HG03097 (cell line): ENCODE results near the gene FAM234B.
"Not testable (repeated sequence)": the region's sequence is repeated elsewhere in the genome, so short reads cannot be mapped to it uniquely, and the experiment has no call there.

Source experiments
- ATAC-seq: cut with Tn5 transposase; IDR thresholded peaks from one replicate; pipeline ENCODE4 v1.9.1; 2021; ENCODE audit not compliant: unreplicated experiment, low FRiP score

FAM234B gene

DNA sequence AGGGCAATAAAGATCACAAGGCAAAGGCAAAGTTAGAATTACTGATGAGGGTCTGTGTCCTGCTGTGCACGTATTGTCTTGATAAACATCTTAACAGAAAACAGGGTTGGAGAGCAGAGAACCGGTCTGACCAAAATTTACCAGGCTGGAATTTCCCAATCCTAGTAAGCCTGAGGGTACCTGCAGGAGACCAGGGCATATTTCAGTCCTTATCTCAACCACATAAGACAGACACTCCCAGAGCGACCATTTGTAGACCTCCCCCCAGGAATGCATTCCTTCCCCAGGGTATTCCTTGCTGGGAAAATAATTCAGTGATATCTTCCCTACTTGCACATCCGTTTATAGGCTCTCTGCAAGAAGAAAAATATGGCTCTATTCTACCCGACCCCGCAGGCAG, 9.4 kb downstream of the FAM234B start:
- ATAC-seq = not testable (repeated sequence)

DNA sequence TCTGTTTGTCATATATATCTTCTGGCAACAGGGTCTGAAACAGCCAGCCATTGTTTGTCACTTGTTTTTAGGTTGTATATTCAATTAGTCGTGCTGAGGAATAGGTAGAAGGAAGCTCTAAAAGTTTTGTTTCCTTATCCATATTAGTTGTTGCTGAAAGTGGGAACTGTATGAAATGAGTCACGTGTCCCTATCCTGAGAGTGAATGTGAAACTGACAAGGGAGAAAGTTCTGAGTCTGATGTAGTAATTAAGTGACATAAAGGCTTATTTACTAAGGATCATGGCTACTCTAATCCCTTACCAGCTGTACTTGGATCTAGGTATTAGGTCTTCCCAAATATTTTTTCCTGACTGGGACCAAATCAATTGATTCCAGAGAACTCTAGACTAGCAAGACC, 16.4 kb downstream of the FAM234B start:
- ATAC-seq = no peak

DNA sequence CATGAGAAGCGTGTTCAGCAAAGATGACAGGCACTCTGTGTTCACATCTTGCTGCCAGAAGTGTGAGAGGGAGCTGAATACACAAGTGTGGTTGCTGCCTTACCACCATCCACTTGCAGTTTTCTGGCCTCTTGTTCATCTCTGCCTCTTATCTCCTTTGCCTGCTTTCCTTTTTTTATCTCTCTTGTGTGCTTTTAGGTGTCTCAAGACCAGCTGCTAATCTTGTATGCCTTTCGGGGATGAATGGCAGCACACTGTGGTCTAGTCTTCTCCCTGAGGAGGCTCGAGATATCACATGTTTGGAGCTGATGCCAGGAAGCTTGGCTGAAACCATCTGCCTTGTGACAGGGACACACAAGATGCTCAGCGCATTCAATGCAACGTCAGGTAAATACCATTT, 17.2 kb downstream of the FAM234B start:
- ATAC-seq = no peak

- no peak for ATAC-seq
Measured at GRCh38 chr12:13062669-13063068, 18.5 kb downstream of the FAM234B start.

DNA sequence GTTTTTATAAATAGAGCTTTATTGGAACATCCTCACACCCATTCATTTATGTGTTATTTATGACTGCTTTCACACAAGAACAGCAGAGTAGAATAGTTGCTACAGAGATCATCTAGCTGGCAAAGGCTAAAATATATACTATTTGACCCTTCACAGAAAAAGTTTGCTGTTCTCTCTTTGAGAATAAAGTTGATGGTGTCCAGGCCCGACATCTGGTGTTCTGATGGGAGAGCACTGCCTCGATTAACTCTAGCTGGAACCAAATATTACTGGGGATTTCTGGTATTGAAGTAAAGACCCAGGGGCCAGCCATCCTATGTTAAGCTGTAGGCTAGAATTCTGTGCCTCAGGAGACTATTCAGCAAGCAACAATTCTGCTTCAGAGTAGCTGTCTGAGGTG, 21.8 kb downstream of the FAM234B start:
- no peak for ATAC-seq

DNA sequence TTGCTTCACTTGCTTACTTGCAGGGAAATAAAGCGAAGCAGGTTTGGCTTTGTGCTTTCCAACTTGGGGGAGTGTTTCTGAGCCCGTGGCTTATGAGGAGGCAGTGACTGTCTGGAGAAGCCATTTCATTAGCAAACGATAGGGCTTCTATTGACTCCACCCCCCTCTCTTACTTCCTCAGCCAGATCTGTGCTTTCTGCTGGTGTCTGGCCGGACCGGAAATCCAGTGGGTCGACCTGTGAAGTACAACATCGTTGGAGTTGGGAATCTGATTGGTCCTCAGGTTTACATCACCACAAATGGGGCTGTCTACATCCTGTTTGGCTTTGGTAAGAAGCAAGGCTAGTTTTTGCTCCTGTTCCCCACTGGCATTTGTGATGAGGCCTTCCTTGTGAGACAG, 22.3 kb downstream of the FAM234B start:
- ATAC-seq = no peak

DNA sequence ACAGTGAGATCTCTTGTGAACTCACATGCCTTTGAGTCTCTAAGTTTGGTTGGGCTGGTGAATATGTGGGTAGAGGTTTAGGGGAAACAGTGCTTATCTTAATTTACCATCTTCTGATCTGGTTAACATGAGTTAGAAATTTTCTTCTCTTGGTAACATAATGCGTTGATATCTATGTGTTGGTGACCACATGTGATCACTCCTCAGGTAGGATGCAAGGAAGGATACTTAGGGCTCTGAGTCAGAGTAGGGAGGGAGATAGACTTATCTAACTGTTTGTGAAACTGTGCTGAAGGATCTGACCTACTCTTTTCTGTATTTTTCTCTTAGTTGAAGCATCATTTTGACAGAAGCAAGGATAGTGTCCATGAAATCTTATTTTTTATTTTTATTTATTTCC, 23.1 kb downstream of the FAM234B start:
- ATAC-seq = no peak

DNA sequence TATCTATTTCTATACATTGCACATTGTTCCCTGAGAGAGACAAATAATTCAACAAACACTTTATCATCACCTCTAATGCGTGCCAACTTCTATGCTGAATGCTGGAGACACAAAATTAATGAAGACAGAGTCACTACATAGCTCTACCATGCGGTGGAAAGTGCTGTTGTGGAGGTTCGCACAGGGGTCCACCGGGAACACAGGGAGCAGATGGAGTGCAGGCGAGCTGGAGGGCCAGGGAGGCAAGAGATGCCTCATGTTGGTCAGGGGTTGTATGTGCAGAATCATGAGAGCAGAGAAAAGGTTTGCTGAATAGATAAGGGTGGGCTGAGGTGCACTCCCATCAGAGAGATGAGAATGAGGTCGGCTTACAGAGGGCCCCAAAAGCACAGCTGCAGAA, 25.2 kb downstream of the FAM234B start:
- no peak for ATAC-seq

DNA sequence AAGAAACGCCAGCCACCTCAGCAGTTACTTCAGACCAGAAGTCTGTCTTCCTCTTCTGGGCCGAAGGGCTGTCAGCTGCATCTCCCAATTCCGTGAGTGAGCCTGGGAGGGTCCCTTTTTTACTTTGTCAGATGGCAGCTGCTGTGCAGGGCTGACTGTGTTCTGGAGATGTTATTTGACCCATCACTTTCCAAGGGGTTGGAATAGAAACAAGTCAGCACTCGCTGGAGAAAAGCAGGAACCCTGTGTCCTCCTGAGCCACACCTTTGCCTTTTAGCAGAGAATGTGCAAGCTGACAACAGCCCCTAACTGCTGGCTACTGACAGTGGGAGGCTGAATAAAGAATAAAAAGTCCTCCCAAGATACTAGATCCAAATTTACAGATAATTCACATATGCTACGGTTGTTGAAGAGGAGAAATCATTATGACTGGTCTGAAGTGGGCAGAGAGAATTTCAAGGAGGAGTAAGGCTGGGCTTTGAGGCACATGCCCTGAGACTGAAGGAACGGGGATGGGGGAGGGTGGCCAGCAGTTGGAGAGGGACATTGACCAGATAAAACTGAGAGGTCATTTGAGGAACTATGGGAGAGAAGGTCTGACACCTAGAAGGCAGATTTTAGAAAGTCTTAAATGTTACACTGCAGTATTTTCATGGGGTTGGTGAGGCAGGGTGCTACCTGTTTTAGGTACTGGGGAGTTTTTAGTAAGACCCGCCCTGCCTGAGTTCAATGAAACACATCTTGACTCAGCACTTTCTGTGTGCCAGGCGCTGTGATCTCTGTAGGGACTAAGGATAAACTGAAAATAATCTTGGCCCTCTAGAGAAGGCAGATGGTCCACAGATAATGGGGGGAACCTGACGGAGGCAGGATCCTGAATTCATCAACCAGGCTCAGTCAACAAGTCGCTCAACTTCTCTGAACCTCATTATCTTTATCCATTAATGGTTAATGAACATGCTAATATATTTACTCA, 27.4 kb downstream of the FAM234B start:
- no peak for ATAC-seq

DNA sequence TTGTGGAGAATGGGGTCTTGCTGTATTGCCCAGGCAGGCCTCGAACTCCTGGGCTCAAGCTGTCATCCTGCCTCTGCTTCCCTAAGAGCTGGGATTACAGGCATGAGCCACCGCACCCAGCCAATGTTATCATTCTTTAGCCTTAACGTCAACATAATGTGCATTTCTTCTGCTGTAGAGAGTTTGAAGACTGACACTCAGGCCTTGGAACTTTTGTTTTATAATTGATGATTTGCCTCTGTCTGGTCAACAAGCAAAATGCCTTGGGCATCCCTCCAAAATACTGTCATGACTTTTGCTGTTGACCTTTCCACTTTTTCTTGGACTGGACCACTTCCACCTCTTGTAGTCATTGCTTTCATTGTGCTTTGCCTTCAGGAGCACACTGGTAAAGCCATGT, 29.0 kb downstream of the FAM234B start:
- ATAC-seq = no peak

DNA sequence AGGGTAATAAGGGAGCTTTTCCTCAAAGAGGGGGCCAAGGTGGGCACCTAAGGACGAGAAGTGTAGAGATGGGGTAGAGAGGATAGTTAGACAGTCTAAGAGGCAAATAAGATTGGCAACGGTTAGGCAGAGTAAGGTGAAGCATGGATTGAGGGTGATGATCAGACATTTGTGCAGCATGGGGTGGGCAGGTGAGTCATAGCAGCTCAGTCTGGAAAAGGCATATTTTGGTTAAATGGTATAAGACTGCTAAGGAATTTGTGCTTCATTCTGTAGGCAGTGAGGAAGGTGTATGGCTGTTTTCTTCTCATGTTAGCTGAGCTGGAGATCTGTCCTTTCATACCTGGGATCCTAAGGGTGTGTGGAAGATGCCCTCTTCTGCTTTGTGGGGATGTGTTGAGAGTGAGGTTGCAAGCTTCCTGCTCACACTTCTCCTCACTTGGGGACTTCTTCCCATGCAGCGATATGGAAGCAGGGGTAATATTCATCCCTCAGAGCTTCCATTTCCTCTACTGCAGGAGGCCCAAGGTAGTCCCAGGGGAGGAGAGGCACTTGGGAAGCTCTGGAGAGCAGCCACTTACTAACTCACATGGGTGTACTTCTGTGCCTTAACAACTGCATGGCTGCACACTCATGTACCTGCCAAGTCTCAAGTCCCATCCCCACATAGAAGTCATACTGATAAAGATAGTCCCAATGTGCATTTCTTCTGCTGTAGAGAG, 30.4 kb downstream of the FAM234B start:
- ATAC-seq = no peak

DNA sequence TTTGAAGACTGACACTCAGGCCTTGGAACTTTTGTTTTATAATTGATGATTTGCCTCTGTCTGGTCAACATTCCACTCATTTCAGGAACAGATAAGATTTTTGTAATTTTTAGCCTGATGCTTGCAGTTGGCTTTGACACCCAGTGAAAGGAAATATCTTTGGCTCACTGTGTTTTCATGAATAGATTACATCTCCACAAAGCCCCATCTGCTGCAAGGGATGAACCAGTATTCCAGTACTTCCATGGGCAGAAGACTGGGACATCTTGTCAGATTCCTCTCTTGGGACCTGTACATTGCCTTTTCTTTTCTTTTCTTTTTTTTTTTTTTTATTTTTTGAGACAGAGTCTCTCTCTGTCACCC, 30.9 kb downstream of the FAM234B start:
- ATAC-seq = no peak

GRCh38 chr12:13075786-13076570, 31.8 kb downstream of the FAM234B start:
- no peak for ATAC-seq

DNA sequence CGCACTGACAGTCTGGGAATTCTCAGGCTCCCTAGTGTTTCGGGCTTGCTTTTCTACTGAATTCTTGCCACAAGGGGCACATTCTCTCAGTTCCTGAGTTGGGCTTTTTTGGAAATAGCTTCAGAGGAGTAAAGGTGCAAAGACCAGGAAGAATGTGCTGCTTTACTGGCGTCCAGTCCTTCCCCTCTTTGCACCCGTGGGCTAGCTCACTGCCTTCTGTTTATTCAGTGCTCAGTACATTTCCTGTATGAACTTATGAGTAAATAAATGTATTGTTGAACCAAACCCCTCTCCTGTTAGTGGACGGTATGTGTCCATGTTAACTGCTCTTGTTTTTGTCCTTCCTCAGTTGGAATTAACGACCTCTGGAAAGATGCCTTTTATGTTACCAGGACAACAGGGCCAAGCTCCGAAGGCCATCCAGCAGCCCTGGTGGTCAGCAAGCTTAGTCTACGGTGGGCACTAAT, 35.3 kb downstream of the FAM234B start:
- no peak for ATAC-seq

- no peak for ATAC-seq
Measured at GRCh38 chr12:13080266-13080665, 36.1 kb downstream of the FAM234B start.

DNA sequence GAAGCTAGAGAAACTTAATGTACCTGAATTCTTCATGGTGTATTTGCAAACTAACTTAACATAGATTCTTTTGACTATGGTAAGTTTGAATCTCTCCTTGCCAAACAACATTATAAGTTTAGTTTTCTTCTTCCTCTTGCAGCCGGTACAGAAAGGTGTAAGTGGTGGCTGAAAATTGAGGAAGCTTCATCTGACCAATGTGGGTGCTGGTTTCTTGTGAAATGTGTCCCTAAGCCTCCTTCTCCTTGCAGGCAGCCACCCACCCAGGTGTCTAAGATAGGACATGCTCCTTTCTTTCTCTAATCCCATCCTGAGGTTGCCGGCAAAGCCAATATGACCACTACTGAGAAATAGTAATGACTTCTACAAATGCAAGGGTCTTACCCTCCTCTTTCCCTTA, 38.7 kb downstream of the FAM234B start:
- no peak for ATAC-seq

DNA sequence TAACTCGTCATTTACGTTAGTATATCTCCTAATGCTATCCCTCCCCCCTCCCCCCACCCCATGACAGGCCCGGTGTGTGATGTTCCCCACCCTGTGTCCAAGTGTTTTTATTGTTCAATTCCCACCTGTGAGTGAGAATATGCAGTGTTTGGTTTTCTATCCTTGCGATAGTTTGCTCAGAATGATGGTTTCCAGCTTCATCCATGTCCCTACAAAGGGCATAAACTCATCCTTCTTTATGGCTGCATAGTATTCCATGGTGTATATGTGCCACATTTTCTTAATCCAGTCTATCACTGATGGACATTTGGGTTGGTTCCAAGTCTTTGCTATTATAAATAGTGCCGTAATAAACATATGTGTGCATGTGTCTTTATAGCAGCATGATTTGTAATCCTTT, 39.5 kb downstream of the FAM234B start:
- not testable (repeated sequence) for ATAC-seq

GRCh38 chr12:13084898-13085640, 40.9 kb downstream of the FAM234B start:
- no peak for ATAC-seq

DNA sequence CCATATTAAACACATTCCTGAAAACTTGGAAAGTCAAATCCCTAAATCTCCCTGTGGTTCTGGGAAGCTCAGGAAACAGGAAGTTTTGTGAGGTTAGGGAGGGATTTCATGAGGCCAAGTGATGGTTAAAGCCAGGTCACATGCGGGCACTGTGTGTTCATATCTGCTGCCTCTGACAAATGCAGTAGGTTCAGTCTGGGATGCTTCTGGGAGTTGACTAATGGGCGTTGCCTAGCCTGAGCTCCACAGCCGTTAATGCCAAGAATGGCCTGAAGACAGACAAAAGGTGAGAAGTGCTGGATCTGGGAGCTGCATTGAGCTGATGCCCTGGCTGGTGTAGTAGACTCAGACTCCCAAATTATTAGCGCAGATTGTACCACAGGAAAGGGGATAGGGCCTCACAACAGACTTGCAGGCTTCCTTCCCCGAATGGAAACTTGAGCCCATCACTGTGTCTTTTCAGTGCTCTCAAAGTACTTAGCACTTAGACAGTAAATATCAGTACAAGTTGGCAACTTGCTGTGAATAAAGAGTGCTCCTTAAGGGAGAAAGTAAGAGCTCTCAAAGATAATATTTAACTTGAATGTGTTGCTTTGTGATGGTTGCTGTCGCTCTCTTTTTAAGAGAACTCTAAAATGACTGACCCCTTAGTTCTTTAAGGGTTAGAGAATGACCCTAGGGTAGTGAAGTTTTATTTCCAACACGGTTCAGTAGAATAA, 41.9 kb downstream of the FAM234B start:
- ATAC-seq = no peak

- ATAC-seq = no peak
Measured at GRCh38 chr12:13087766-13088165, 43.6 kb downstream of the FAM234B start.
